ENCODE measurements around the gene KRT17.
"Not testable (repeated sequence)": the region's sequence is repeated elsewhere in the genome, so short reads cannot be mapped to it uniquely, and the experiment has no call there.

GRCh38 chr17:41576740-41577139 lies 47.6 kb downstream of the KRT17 start:
- TF ChIP-seq CTCF, POLR2A (IDR thresholded peaks at IDR 0.05): not testable (repeated sequence)

Data from lower leg skin (tissue), 3 donors.